Activated T-helper 9 cell treated with anti-CD3 and anti-CD28 coated beads, Interleukin-2, amount 50 U/mL, for 16 hours (primary cell): ENCODE measurements around the gene CENPF.

Source experiments
- DNase-seq: peaks from one replicate; pipeline ENCODE4 v3.0.0-alpha.2; 2020; ENCODE audit warnings: low read depth

Gene CENPF

GRCh38 chr1:214708321-214708955 is 105.4 kb downstream of the CENPF start:
- no peak for DNase-seq

- DNase-seq = no peak
Measured at GRCh38 chr1:214709241-214709640, 106.2 kb downstream of the CENPF start.

GRCh38 chr1:214712737-214713136 is 109.7 kb downstream of the CENPF start:
- DNase-seq = no peak
